ENCODE data around the gene DYNLT4. TPM values are rescaled to one million over a fixed set of nuclear protein-coding genes. Genes with fewer than 3 reads are reported as not detected.

The DYNLT4 gene
- total RNA-seq, 1 experiment from 2014 or later, result not detected

DNA sequence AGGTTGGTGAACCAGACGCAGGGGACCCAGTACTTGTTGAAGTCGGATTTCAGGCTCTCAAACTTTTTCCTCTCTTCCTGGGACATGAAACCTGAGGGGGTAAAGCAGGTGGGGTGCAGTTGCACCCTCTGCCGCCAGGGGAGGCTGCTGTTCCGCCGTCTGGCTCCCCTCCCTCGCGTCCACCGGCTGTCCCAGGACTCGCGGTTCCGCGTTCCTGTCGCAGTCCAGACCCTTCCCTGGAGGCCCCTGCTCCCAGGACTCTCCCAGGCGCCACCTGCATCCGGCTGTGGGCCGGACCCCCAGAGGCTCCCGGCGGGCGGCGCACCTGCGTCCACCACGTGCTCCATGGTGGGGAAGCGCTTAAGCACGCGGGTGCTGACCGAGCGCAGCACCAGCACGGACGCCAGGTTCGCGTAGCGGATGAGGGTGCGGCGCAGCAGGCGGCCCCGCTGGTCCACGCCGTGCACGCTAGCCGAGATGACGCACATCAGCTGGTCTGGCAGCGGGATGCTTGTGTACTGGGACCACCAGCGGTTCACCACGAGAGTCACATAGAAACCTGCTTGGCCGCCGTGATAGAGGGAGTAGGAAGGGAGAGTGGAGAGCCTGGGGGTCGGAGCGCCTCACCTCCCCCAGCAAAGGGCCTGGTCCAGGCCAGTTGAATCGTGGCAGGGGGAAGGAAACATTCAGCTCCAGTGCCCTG, 20.9 kb downstream of the DYNLT4 start:
- TF ChIP-seq, protein P1, sequence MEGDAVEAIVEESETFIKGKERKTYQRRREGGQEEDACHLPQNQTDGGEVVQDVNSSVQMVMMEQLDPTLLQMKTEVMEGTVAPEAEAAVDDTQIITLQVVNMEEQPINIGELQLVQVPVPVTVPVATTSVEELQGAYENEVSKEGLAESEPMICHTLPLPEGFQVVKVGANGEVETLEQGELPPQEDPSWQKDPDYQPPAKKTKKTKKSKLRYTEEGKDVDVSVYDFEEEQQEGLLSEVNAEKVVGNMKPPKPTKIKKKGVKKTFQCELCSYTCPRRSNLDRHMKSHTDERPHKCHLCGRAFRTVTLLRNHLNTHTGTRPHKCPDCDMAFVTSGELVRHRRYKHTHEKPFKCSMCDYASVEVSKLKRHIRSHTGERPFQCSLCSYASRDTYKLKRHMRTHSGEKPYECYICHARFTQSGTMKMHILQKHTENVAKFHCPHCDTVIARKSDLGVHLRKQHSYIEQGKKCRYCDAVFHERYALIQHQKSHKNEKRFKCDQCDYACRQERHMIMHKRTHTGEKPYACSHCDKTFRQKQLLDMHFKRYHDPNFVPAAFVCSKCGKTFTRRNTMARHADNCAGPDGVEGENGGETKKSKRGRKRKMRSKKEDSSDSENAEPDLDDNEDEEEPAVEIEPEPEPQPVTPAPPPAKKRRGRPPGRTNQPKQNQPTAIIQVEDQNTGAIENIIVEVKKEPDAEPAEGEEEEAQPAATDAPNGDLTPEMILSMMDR (IDR thresholded peaks at IDR 0.05), result peak; percentile 90
- TF ChIP-seq TCF7L2 (IDR thresholded peaks at IDR 0.05; ENCODE audit: low read depth, low read length), result no peak
- H3K27me3 ChIP-seq (ENCODE audit: control insufficient read depth, insufficient read depth, low read length), result no peaks in the 10 kb centered on the region
- H3K4me3 ChIP-seq (ENCODE audit: low read depth in 2 of 2, low read length in 2 of 2), result no peak overlapping the region
- no TSS peak for BruUV-seq (replicated peaks)
- ATAC-seq, result peak; percentile 29; the same call in 1 of the 2 replicates
- DNase-seq (ENCODE audit: low read depth, low spot score), result no peak
- H3K36me3 ChIP-seq (ENCODE audit: control insufficient read depth, insufficient read depth, low read length), result no peaks in the 10 kb centered on the region
- no peak overlapping the region for H3K27ac ChIP-seq (ENCODE audit: low read length)
- H3K4me1 ChIP-seq (ENCODE audit: control insufficient read depth, insufficient read depth, low read length), result no peaks in the 10 kb centered on the region; the same call in 1 of the 2 replicates
- CTCF ChIA-PET, result interaction anchor here (0.7 kb wide), 1 partner anchor 10 kb away, joined by 3 read pairs; no protein-coding TSS in a partner anchor
- no peaks in the 10 kb centered on the region for H3K9me3 ChIP-seq (ENCODE audit: control insufficient read depth, insufficient read depth, low read depth, low read length)
- POLR2A ChIA-PET, result interaction anchor here (0.6 kb wide), 1 partner anchor 55 kb away, joined by 11 read pairs; the partner anchor contains the start of gene RNU5D-1
- in situ Hi-C loops (cut with HindIII; ENCODE audit: low pct_unique_long_range_greater_than_20kb, low sequenced_read_pairs), result no loop called here
- intact Hi-C loops (cut with micrococcal nuclease; ENCODE audit: unreplicated experiment), result no loop called here

DNA sequence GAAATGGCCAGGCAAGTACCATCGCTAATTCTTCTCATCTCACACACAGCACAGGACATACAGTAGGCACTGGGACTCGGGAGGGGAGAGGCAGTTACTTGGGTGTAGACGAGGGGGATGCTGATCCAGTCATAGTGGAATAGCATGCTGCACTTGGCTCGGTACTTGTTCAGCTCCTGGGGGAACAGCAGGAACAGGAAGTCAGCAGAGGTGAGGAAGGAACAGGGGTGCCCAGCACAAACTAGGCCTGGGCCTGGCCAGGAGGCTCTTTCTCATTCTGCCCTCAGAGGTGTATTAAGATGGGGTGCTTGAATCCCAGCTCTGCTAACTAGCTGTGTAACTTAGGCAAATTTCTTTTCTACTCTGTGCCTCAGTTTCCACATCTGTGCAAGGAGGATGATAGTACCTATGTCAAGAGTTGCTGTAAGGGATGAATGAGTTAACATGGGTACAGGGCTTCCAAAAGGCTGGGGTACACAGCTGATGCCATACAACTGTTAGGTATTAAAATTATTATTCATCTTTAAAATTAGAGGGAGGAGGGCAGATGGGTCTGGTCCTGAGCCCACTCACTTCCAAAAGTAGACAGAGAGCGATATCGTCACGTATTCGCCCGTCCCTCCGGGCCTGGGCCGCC, 21.5 kb downstream of the DYNLT4 start:
- intact Hi-C loops (cut with micrococcal nuclease; ENCODE audit: unreplicated experiment), result no loop called here

More for the DNA sequence above, 21.5 kb downstream of the DYNLT4 start:
- H3K4me1 ChIP-seq (ENCODE audit: control insufficient read depth, insufficient read depth, low read length), result no peaks in the 10 kb centered on the region; the same call in 1 of the 2 replicates
- no peak overlapping the region for H3K27ac ChIP-seq (ENCODE audit: low read length)
- no peak for ATAC-seq
- CTCF ChIA-PET, result no interaction called here
- TF ChIP-seq, protein P1 (IDR thresholded peaks at IDR 0.05), result no peak
- TF ChIP-seq TCF7L2 (IDR thresholded peaks at IDR 0.05; ENCODE audit: low read depth, low read length) (no peak), POLR2AphosphoS5 (IDR thresholded peaks at IDR 0.05; ENCODE audit: low read depth, low read length) (no peak), SIN3A (IDR thresholded peaks at IDR 0.05; ENCODE audit: borderline replicate concordance, insufficient read depth, low read depth, low read length) (no peak)
- TF ChIP-seq, protein P2, sequence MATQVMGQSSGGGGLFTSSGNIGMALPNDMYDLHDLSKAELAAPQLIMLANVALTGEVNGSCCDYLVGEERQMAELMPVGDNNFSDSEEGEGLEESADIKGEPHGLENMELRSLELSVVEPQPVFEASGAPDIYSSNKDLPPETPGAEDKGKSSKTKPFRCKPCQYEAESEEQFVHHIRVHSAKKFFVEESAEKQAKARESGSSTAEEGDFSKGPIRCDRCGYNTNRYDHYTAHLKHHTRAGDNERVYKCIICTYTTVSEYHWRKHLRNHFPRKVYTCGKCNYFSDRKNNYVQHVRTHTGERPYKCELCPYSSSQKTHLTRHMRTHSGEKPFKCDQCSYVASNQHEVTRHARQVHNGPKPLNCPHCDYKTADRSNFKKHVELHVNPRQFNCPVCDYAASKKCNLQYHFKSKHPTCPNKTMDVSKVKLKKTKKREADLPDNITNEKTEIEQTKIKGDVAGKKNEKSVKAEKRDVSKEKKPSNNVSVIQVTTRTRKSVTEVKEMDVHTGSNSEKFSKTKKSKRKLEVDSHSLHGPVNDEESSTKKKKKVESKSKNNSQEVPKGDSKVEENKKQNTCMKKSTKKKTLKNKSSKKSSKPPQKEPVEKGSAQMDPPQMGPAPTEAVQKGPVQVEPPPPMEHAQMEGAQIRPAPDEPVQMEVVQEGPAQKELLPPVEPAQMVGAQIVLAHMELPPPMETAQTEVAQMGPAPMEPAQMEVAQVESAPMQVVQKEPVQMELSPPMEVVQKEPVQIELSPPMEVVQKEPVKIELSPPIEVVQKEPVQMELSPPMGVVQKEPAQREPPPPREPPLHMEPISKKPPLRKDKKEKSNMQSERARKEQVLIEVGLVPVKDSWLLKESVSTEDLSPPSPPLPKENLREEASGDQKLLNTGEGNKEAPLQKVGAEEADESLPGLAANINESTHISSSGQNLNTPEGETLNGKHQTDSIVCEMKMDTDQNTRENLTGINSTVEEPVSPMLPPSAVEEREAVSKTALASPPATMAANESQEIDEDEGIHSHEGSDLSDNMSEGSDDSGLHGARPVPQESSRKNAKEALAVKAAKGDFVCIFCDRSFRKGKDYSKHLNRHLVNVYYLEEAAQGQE (IDR thresholded peaks at IDR 0.05; ENCODE audit: insufficient read depth in 1 of 2, low read depth in 2 of 2, low read length in 1 of 2), result no peak
- H3K27me3 ChIP-seq (ENCODE audit: control insufficient read depth, insufficient read depth, low read length), result no peaks in the 10 kb centered on the region
- no peak for DNase-seq (ENCODE audit: low read depth, low spot score)
- in situ Hi-C loops (cut with HindIII; ENCODE audit: low pct_unique_long_range_greater_than_20kb, low sequenced_read_pairs), result no loop called here
- no TSS peak for BruUV-seq (replicated peaks)
- POLR2A ChIA-PET, result no interaction called here
- no peak overlapping the region for H3K4me3 ChIP-seq (ENCODE audit: low read depth in 2 of 2, low read length in 2 of 2)
- no peaks in the 10 kb centered on the region for H3K36me3 ChIP-seq (ENCODE audit: control insufficient read depth, insufficient read depth, low read length)
- no peaks in the 10 kb centered on the region for H3K9me3 ChIP-seq (ENCODE audit: control insufficient read depth, insufficient read depth, low read depth, low read length)
